Islet precursor cell (in vitro differentiated cells): ENCODE data around the gene POU2AF1.
"Not testable (repeated sequence)": the region's sequence is repeated elsewhere in the genome, so short reads cannot be mapped to it uniquely, and the experiment has no call there.

ENCODE experiments used
- DNase-seq: peaks from one replicate; pipeline ENCODE4 v3.0.0-alpha.2; 2018

The POU2AF1 gene

GRCh38 chr11:111339758-111340388, 39.2 kb downstream of the POU2AF1 start:
- DNase-seq, result no peak

GRCh38 chr11:111336582-111337256, 42.4 kb downstream of the POU2AF1 start:
- DNase-seq, result peak; percentile 53

GRCh38 chr11:111336062-111336461, 43.0 kb downstream of the POU2AF1 start:
- no peak for DNase-seq

- peak; percentile 56 for DNase-seq
Measured at GRCh38 chr11:111335549-111335948, 43.5 kb downstream of the POU2AF1 start.

GRCh38 chr11:111334532-111335502, 44.3 kb downstream of the POU2AF1 start:
- DNase-seq, result peak; percentile 62

- DNase-seq, result no peak
Measured at GRCh38 chr11:111331711-111332479, 47.2 kb downstream of the POU2AF1 start.

GRCh38 chr11:111330234-111330893, 48.7 kb downstream of the POU2AF1 start:
- DNase-seq, result no peak

GRCh38 chr11:111329306-111330204, 49.5 kb downstream of the POU2AF1 start:
- DNase-seq, result no peak

- DNase-seq, result no peak
Measured at GRCh38 chr11:111327908-111328624, 51.0 kb downstream of the POU2AF1 start.

GRCh38 chr11:111326824-111327223, 52.3 kb downstream of the POU2AF1 start:
- no peak for DNase-seq

- DNase-seq, result no peak
Measured at GRCh38 chr11:111325259-111325658, 53.8 kb downstream of the POU2AF1 start.

- DNase-seq, result no peak
Measured at GRCh38 chr11:111324277-111324720, 54.8 kb downstream of the POU2AF1 start.

- DNase-seq, result no peak
Measured at GRCh38 chr11:111322534-111322933, 56.5 kb downstream of the POU2AF1 start.

- no peak for DNase-seq
Measured at GRCh38 chr11:111320728-111321568, 58.1 kb downstream of the POU2AF1 start.

GRCh38 chr11:111320199-111320598, 58.9 kb downstream of the POU2AF1 start:
- not testable (repeated sequence) for DNase-seq

- peak; percentile 41 for DNase-seq
Measured at GRCh38 chr11:111319296-111319695, 59.8 kb downstream of the POU2AF1 start.

GRCh38 chr11:111312076-111312475, 67.0 kb downstream of the POU2AF1 start:
- DNase-seq, result no peak

- DNase-seq, result no peak
Measured at GRCh38 chr11:111310723-111311122, 68.4 kb downstream of the POU2AF1 start.

GRCh38 chr11:111310088-111310487, 69.0 kb downstream of the POU2AF1 start:
- no peak for DNase-seq
